ENCODE results near the gene PLCL1. TPM values are rescaled to one million over a fixed set of nuclear protein-coding genes. Genes with fewer than 3 reads are reported as not detected.

PLCL1 gene
- total RNA-seq, 1 donor from 2014 or later = 2.0 TPM

DNA sequence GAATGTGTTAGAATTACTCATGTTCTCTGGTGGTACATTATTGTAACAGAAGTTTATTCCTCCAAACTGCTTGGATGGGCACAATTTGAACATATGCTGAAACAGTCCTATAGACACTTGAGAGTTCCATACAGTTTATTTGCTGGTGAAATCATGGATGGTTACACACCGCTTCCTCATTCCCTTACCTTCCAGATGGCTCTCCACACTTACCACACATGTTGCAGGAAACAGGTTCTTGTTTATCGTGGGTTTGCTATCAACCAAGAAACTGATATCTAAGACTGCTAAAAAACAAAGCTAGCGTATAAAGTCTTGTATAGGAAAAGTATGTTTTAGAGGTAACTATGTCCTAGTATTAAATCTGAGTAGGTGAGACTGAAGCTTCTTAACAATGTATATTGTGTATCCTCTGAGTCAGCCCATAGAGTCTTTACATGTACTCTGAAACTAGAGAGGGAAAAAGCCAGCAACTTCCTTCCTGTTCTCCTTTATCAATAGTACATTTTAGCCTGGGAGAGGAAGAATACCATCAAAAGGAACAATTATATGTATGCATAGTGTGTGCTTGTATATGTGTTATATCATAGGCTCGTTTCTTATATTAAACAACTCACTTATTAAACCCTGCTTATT is 313.1 kb downstream of the PLCL1 start:
- TF ChIP-seq, protein P1, sequence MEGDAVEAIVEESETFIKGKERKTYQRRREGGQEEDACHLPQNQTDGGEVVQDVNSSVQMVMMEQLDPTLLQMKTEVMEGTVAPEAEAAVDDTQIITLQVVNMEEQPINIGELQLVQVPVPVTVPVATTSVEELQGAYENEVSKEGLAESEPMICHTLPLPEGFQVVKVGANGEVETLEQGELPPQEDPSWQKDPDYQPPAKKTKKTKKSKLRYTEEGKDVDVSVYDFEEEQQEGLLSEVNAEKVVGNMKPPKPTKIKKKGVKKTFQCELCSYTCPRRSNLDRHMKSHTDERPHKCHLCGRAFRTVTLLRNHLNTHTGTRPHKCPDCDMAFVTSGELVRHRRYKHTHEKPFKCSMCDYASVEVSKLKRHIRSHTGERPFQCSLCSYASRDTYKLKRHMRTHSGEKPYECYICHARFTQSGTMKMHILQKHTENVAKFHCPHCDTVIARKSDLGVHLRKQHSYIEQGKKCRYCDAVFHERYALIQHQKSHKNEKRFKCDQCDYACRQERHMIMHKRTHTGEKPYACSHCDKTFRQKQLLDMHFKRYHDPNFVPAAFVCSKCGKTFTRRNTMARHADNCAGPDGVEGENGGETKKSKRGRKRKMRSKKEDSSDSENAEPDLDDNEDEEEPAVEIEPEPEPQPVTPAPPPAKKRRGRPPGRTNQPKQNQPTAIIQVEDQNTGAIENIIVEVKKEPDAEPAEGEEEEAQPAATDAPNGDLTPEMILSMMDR (IDR thresholded peaks at IDR 0.05; ENCODE audit: unreplicated experiment) = no peak

DNA sequence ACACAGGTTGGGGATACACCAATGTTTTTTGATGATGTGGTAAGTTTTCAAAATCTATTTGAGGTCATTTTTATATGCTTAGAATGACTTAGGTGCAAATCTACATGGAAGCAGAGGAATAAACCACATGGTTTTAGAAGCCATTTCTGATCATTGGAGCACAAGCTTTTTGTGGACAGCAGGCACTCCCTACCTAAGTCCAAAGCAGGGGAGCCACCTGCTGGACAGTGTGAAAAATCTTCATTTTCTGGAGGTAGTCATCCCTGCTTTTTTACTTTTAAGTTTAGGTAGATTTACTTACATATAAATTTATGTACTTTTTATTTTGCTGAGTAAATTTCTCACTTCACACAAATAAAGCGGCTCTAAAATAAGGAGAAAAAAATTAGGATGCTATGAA is 323.2 kb downstream of the PLCL1 start:
- no peaks in the 10 kb centered on the region for H3K9me3 Mint-ChIP-seq
- no peaks in the 10 kb centered on the region for H3K36me3 Mint-ChIP-seq
- peaks cover 36% of the 10 kb centered on the region for H3K27me3 Mint-ChIP-seq (ENCODE audit: low read depth)
- no peak overlapping the region for H3K27ac Mint-ChIP-seq
- H3K4me3 Mint-ChIP-seq = no peak overlapping the region
- DNase-seq (ENCODE audit: low spot score in 2 of 2, unreplicated experiment in 2 of 2) = no peak
- TF ChIP-seq, protein P1 (IDR thresholded peaks at IDR 0.05; ENCODE audit: unreplicated experiment) = peak; percentile 63
- no peaks in the 10 kb centered on the region for H3K4me1 Mint-ChIP-seq

More for the DNA sequence above, 313.1 kb downstream of the PLCL1 start:
- H3K27ac Mint-ChIP-seq = no peak overlapping the region
- H3K9me3 Mint-ChIP-seq = peaks cover 4% of the 10 kb centered on the region
- H3K36me3 Mint-ChIP-seq = no peaks in the 10 kb centered on the region
- no peak overlapping the region for H3K4me3 Mint-ChIP-seq
- peaks cover 20% of the 10 kb centered on the region for H3K27me3 Mint-ChIP-seq (ENCODE audit: low read depth)
- DNase-seq (ENCODE audit: low spot score in 2 of 2, unreplicated experiment in 2 of 2) = no peak
- H3K4me1 Mint-ChIP-seq = no peaks in the 10 kb centered on the region

- H3K36me3 Mint-ChIP-seq = no peaks in the 10 kb centered on the region
- no peak overlapping the region for H3K4me3 Mint-ChIP-seq
- no peaks in the 10 kb centered on the region for H3K4me1 Mint-ChIP-seq
- H3K9me3 Mint-ChIP-seq = no peaks in the 10 kb centered on the region
- peaks cover 32% of the 10 kb centered on the region for H3K27me3 Mint-ChIP-seq (ENCODE audit: low read depth)
- no peak overlapping the region for H3K27ac Mint-ChIP-seq
- TF ChIP-seq, protein P1 (IDR thresholded peaks at IDR 0.05; ENCODE audit: unreplicated experiment) = no peak
- no peak for DNase-seq (ENCODE audit: low spot score in 2 of 2, unreplicated experiment in 2 of 2)
Observed at GRCh38 chr2:198129609-198130008, 325.2 kb downstream of the PLCL1 start.

DNA sequence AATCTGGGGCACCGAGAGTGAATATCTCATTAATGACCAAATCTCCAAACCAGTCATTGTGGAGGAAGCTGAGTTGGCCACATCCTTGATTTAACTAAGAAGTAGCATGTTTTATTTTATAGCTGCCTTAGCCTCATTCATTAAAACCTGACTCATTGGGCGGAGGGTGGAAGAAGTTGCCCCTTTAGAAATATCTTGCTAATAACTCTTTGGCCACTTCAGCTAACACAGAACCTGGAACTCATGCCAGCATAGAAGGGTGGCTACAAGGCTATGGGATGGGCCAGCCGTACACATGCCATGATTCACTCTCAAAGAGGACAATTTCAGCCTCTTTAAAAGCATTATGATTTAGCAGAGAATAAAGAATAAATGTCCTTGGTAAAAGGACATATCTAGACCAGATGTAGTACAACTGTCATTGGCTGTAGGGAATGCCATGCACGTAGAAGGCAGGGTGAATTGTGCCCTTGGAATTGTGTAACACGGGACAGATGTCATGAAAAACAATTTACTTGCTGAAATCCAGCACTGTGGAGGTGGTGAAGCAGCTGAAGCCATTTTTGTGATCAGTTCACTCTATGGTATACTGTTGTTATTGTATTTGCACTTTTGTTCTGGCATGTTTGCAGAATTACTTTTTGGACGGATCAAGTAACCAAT is 330.0 kb downstream of the PLCL1 start:
- Mint-ChIP-seq H3K36me3 (no peaks in the 10 kb centered on the region), H3K27ac (no peak overlapping the region), H3K4me1 (peaks cover 5% of the 10 kb centered on the region), H3K4me3 (no peak overlapping the region), H3K9me3 (no peaks in the 10 kb centered on the region), H3K27me3 (ENCODE audit: low read depth) (peaks cover 28% of the 10 kb centered on the region)
- no peak for DNase-seq (ENCODE audit: low spot score in 2 of 2, unreplicated experiment in 2 of 2)
- TF ChIP-seq, protein P1 (IDR thresholded peaks at IDR 0.05; ENCODE audit: unreplicated experiment) = no peak

DNA sequence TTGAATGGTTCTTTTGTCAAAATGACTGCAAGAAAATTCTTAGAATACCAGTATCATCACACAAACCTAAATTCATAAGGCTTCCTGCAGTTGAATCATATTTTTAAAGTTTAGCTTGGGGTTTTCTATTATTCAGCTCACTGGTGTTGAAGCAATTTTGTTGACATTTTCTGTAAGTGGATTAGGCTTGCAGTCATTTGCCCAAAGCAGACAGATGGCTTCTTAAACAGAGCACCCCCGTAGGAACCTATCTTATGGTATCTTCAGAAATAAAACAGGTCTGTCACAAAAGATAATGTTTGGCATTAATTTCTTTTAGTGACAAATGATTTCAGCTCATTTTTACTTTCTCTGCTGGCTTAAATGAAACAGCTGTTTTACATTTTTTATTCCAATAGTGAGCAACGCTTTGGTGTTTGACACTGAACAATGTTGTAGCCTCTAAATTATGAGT is 331.1 kb downstream of the PLCL1 start:
- Mint-ChIP-seq H3K4me3 (no peak overlapping the region), H3K4me1 (peaks cover 5% of the 10 kb centered on the region), H3K27me3 (ENCODE audit: low read depth) (peaks cover 19% of the 10 kb centered on the region), H3K9me3 (no peaks in the 10 kb centered on the region), H3K36me3 (no peaks in the 10 kb centered on the region), H3K27ac (no peak overlapping the region)
- TF ChIP-seq, protein P1 (IDR thresholded peaks at IDR 0.05; ENCODE audit: unreplicated experiment) = no peak
- no peak for DNase-seq (ENCODE audit: low spot score in 2 of 2, unreplicated experiment in 2 of 2)
